ENCODE measurements around the gene LHPP. TPM values are rescaled to one million over a fixed set of nuclear protein-coding genes. Genes with fewer than 3 reads are reported as not detected.

Gene LHPP
- total and polyA plus RNA-seq, 11 donors, result 5.6 to 23.5 (median 13.2) TPM

Other genes with a start within 250 kb of the LHPP start
- gene OAT, start 42.9 kb upstream of the LHPP start, total RNA-seq, result 10 to 100 TPM; 27.3 to 56.1 (median 33.8) TPM
- gene OAT, start 42.9 kb upstream of the LHPP start, polyA plus RNA-seq, result 10 to 100 TPM in 1 of 2 donors, 1 to 10 TPM in 1; 9.3 to 36.0 TPM
- not detected for gene NKX1-2, start 11.8 kb upstream of the LHPP start, total RNA-seq
- not detected for gene NKX1-2, start 11.8 kb upstream of the LHPP start, polyA plus RNA-seq

Data from heart left ventricle (tissue), 11 donors.